HG03280 (cell line): ENCODE measurements around the gene ZBTB20.

Source experiments
- ATAC-seq: cut with Tn5 transposase; IDR thresholded peaks from one replicate; pipeline ENCODE4 v1.9.1; 2021; ENCODE audit warnings: mild to moderate bottlenecking, moderate library complexity; ENCODE audit not compliant: unreplicated experiment

The ZBTB20 gene

DNA sequence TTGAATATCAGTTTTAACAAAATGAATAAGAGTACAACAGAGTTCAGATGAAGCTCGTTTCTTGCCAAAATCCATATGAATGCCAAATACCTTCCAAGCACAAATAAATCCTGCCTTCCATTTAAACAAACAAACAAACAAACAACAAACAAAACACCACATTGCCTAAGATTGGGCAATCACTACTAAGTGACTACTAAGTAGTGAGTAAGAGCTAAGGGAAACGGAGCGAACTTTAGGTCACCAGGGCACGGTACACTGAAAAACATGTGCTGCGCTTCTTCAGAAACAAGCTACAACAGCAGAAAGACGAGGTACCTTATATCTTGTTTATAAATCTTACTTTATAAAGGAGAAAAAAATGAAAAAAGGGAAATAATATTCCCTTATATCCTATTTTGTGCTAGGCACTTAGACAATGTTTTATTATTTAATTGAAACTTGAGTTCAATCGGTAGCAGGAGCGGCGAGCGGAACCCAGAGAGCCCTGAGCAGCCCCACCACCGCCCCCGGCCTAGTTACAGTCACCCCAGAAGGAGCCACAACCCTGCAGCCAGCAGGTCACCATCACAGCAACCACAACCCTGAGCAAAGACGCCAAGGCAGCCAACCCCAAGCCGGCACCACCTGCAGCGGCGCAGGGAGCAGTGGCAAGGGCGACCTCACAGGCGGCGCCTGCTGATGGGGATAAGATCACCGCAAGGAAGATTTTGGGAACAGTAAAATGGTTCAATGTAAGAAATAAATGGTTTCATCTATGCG lies 216.9 kb downstream of the ZBTB20 start:
- no peak for ATAC-seq

DNA sequence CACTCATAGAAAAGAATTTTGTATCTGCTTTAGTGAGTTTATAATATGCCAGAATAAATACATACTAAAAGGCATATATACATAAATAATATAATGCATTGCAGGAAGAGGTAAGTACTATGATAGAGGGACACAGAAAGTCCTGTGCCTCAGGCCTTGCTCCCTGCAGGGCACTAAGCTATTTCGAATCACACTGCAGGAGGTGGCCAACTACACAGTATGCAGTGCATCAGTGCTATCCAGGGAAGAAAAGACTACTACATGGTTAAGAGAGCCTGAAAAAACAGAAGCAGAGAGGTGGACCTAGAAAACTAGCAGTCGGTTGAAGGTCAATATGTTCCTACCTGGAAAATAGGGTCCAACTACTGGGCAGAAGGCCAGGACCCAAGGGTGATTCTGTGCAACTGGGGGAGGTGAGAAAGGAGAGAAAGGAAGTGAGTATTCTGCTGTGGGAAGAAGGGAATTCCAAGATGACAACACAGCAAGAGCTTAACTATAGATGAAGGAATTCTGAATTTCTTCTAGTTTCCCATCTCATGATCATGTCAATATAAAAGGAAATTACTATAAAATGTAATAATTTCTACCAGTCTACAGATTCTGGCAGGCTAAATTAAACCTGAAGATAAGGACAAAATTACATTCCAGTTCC lies 218.0 kb downstream of the ZBTB20 start:
- no peak for ATAC-seq

DNA sequence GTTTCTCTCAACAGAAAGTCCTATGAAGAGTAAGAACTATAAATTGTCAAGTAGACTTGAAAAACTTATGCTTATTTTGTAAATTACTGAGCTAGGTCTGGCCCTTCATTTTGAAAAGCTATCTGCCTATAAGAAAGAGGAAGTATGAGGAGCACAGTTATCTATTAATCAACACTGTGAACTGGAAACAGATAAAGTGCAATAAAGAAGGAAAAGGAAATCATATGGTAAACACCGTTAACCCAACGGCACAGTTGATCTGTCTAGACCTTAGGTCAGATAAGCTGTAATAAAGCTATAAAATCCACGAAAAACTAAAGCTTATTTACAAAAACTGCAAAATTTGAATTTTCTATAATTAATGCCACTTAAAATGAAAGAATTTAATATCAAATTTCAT lies 242.5 kb downstream of the ZBTB20 start:
- no peak for ATAC-seq

DNA sequence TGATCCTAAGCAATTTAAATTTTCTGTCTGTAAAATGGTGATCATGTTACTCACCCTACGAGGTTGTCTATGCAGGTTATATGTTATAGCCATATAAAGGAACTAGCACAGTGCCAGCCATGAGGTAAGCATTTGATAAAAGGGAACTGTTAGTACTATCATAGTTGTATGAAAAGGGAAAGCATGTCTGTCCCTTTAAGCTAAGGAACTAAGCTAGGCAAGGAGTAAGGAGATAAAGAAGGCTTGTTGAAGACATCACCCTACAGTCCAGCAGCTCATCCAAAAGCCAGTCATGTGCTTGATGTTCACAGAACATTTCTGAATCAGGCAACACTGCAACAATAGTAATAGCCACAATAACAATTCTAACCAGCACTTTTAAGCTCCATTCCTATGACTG lies 243.9 kb downstream of the ZBTB20 start:
- ATAC-seq = no peak

DNA sequence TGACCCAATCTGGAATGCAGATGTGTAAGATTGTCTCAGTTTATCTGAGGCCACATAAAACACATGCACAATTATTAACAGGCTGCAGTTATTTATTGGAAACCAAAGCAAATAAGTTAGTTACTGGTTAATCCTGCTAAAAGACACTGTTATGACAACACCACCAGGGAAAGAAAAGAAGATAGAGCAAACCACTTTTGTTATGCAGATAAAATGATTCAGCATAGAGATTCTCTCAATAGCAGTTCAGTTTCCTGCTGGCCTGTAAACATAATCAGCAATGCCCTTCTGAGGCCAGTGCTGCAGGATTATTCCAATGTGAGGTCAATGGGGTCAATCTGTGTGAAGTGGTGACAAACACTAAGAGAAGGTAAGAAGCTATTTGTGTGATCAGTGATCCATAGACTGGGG lies 244.4 kb downstream of the ZBTB20 start:
- no peak for ATAC-seq

DNA sequence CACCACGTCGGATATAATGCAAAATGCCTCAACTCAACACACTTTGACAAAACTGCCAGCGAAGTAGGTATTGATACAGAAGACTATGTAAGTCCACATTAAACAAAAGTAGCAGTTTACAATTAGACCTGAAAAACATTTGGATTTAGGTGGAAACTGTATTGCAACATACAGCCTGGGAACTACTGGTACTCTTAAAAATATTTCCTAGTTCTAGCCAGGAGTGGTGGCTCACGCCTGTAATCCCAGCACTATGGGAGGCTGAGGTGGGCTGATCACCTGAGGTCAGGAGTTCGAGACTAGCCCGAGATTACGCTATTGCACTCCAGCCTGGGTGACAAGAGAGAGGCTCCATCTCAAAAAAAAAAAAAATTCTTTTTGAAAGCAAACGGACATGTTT lies 246.2 kb downstream of the ZBTB20 start:
- ATAC-seq = no peak

DNA sequence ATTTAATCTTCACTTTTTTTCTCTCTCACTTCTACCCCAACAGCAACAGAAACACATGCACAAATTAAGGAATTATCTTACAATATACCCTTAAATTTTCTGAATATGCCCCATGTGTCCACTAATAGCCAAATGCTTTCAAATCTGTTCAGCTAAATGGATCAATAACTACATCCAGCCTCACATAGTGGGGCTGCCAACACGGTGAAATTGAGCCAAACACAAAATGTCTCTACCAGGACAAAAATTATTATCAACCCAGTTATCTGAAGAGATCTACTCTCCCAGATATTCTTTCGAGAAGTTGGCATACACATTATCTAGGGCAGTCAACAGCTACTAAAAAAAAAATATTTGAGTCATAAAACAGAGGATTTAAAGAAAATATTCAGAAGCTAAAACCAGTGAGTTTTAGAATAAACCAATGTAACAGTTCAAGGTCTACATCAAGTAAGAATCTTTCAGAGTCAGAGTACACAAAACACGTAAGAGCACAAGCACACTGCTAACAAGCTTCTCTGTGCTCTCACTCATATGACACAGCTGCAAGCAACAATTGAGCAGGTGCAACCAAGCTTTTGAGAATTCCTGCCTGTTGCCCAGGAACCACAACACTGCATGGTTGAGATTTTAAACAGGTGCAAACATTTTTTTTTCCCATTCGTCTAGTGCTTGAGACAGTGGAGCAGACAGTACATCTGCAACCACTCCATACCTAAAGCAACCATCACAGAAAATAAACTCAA lies 247.7 kb downstream of the ZBTB20 start:
- ATAC-seq = no peak

DNA sequence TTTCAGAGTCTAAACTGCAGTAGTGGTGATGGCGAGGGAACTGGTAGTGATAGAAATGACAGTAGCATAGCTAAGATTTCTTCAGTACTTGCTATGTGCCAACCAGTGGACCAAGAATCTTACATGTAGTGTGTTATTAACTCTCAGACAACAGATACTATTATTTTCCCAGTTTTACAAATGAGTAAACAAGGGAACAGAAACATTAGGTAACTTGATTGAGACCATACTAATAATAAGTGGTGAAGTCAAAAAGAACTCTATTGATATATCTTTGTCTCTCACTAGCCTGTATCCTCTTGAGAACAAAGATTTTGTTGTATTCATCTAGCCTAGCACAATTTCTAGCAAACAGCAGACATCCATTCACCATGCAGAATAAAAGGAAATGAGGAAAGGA lies 250.1 kb downstream of the ZBTB20 start:
- ATAC-seq = no peak

DNA sequence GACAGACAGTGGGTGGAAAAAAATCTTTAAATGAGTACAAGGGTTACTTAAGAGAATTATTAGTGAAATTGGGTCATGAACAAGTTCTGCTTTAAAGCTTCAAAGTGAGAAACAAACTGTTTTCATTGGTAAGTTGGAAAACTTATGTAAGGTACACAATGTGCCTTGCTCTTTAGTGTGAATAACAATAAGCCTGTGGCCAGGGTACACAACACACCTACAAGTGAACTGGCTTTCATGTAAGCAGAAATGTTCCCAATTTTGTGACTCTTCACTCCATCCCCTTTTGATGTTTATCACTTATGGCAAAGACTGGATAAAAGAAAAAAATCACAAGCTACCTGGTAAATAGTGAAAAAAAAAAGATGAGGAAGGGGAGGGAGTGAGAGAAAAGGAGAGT lies 253.7 kb downstream of the ZBTB20 start:
- ATAC-seq = no peak

DNA sequence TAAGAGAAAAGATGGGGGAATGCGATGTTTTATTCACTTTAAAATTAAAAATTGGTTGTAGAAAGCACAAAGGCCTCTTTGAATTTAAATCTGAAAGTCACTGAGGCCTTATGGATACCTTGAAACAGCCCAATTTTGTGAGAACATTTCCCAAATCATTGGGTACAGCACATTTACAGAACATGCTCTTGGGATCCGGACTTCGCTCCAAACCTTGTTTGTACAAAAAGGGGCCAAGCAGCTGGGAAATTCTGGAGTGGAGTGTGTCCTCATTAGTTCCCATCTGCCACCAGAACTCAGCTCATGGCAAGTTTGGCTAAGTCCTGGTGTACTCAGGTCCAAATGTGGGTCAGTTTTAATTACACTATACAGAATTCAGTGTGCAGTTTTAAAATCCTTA lies 254.2 kb downstream of the ZBTB20 start:
- ATAC-seq = no peak

DNA sequence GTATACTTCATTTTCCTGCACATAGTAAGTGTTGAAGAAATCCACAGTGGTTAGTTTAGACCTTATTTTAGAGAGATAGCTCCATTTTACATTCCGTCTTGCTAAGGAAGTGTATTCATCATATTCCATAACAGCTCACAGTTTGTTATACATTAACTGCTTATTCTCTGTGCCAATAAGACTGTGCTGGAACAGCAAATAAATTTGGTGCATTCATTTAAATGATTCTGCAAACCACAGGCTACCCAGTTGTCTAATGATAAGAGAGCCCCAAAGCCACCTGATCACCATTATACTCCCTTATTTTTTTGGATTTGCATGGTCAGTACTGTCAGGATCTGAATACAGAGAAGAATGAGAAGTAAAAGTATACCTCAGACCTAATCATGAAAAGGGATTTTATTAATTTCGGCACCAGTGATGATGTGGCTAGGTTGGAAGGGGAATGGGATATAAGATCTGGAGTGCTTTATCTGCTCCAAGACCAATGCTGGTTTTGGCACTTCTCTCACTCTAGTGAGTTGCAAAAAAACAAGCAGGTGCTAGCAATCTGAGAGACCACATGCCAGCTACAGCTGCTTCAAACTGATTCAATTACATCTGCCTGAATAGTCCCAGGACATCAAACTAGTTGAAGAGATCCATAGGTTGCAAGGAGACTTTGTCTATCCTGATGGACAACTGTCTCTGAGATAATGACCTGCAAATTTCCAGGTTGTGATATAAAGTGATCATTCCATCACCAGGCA lies 254.8 kb downstream of the ZBTB20 start:
- no peak for ATAC-seq

DNA sequence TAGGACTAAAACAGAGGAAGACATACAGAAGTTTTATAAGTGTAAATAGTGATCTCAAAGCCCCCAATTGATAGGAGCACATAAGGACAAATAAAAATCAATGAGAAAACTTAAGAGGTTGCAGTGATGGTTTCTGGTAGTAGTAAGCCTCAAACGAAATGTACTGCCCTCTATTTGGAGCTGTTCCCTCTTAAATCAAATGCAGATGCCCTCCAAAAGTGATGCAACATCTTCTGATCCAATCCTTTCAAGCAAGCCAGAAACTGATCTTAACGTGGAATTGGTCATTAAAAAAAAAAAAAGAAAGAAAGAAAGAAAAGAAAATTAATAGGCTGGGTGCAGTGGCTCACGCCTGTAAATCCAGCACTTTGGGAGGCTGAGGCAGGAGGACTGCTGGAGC lies 259.3 kb downstream of the ZBTB20 start:
- ATAC-seq = no peak

DNA sequence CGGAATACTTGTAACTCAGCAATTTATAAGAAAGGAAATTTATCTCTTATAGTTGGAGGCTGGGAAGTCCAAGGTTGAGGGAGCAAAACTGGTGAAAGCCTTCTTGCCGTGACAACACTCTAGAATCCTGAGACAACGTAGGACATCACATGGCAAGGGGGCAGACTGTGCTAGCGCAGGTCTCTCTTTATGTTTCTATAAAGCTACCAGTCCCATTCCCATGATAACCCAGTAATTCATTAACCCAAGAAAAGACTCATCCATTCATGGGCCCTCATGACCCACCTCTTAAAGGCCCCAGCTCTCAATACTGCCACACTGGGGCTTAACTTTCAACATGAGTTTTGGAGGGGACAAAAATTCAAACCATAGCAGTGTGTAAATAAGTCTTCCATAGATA lies 260.2 kb downstream of the ZBTB20 start:
- no peak for ATAC-seq

DNA sequence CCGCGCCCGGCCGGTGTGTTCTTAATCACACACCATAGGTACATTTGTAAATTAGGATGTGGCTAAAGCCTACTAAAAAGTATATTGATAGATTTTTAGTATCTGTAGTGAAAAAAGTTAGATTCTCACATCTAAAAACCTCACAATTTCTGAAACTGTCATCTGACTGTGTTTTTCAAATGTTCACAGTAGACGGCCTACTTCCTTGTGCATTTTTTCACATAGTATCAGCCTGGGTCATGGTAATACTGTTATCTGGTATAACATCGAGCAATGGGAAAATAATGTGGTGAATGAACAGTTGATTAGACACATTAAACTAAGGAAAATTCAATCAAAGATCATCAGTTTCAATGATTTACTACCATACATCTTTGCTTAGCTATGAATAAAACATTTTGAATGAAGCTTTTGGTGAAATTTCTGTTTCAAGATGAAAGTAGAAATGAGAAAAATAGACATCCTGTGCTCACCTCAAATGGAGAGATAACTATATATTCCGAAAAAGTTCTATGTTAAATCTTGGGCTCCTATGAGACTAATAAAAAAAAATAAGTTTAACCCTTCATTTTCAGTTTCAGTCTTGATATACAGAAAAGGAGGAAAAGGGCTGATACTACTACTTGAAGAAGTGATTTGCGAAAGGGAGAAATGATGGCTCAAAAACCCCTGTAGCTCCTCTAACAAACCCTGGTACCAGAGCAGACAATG lies 262.7 kb downstream of the ZBTB20 start:
- ATAC-seq = no peak

DNA sequence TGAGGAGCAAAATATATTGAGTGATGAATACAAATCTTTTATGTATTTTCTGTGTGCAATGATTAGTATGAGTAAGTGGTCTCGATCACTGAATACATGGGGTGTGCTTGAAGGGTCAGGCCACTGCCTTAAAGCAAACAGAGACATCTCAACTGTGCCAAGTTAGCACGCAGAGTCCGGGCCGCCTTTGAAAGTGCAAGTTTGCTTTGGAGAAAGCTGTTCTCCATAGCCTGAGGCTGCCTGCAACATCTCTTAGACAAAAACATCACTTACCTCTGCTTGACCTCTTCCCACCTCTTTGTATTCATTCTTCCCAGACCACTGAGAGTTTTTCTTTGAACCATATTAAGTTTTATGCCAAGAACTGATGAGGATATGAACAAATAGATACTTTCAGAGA lies 267.0 kb downstream of the ZBTB20 start:
- no peak for ATAC-seq

DNA sequence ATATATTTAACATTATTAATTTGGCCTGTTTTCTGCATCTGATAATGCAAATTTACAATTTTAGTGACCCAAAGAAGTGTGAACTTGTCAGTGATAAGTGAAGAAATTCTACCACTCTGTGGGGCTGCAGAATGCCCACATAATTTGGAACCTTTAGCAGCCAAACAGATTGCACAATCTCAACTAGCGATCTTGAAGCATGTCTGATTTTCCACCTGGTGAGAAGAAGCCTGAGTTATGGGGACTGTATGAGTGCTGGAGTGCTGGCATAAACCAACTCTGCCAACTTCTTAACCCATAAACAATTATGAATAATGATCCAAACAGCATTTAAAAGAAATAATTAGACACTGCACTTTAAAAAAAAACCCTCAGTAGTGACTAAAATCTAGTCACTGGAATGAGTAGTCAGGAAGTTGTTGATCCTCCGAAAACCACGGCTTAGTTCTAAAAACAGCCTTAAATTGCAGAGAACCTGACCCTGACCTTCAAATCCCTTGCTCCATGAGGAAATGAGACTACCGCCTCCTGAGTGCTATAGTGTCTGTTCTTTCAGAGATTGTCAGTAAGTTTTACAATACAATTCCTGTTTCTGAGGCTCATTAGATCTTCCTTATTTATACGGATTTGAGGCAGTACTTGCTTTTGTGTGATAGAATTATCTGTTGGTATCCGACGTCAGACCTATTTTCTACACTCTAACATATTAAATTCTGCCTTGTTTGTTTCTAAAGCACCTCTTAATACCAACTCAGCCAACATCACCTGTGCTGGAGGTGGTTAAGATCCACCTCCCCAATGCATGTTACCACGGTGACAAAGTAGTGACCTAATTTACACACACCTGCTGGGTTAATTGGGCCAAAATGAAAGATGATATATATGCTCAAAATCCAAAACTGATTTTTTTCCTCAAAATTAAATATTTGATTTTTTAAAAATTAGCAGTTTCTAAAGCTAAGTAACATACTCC lies 267.7 kb downstream of the ZBTB20 start:
- peak; percentile 63 for ATAC-seq

DNA sequence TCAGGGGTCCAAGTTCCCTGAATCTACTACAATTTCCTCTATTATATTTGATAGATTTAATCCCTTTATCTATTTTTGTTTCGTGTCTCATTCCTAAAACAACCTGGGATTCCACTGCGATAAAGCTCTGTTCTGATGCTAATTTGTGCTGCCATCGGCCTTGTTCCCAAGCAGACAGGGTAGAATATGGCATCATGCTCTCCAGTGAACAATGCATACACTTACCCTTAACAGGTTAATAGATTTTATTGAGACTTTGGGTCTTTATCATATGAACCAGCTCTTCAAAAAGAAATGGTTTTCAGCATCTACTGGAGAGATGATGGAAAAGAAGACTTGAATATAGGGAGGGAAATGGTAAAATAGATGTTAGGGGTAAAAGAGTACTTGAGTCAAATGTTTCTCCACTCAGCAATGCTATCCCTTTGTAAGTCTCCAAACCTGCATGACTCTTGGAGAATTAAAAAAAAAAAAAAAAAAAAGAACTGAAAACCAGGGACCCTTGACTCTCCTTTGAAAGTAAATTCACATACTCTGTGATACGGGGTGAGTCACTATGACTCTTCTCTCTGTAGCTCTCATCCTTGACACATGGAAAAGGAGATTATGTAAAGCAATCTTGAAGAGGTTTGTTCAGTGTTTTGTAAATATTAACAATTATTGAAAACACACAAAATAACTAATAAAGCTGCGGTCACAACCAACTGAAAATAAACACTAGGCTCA lies 268.8 kb downstream of the ZBTB20 start:
- no peak for ATAC-seq

DNA sequence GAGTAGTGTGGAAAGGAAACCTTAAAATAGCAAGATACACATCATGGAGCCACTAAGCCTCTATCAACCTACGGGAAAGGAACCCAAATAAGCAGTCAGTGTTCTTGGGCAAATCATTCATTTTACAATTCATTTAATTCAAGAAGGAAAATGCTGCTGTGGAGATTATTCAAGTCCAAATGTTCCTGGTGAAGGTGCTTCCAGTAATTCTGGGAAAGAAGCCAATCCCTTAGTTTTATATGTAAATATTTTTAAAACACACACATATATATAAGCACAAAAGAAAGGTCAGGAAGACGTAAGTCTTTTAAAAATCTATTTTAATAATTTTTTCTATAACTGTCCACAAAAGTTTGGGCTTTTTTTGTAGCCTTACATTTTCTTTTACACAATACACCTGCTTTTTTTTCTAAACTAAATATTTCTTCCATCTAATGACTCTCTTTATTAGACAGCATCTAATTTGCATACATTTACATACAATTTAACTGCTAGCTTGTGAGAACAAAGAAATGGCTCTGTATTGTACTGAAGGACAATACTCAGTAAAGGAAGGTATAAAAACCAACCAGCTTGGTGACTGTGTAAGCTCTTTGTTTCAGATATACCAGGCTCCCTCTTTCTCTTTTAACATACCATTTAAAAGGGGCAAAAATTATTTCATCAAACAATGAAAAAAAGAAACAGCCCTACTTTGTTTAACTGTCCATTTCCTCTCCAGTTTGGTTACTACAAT lies 269.5 kb downstream of the ZBTB20 start:
- no peak for ATAC-seq
